HUDEP-2 (cell line): ENCODE results near the gene LPIN3.

Experiments
- DNase-seq, 76 experiments: peaks; one replicate each; lab custom pipeline; 2025; ENCODE audit not compliant: unreplicated experiment in 76 of 76; lab: John Stamatoyannopoulos, UW

LPIN3 gene

GRCh38 chr20:41348430-41349172 is 8.0 kb downstream of the LPIN3 start:
- DNase-seq, result no peak

- DNase-seq, result no peak
Measured at GRCh38 chr20:41349266-41349665, 8.6 kb downstream of the LPIN3 start.

GRCh38 chr20:41349943-41350342 is 9.3 kb downstream of the LPIN3 start:
- no peak for DNase-seq

GRCh38 chr20:41350408-41350962 is 9.9 kb downstream of the LPIN3 start:
- no peak for DNase-seq

GRCh38 chr20:41352106-41352505 is 11.5 kb downstream of the LPIN3 start:
- DNase-seq, result no peak

- no peak for DNase-seq
Measured at GRCh38 chr20:41352666-41353065, 12.0 kb downstream of the LPIN3 start.

GRCh38 chr20:41353530-41353929 is 12.9 kb downstream of the LPIN3 start:
- DNase-seq, result no peak

GRCh38 chr20:41355192-41355591 is 14.6 kb downstream of the LPIN3 start:
- no peak for DNase-seq

GRCh38 chr20:41355598-41356203 is 15.1 kb downstream of the LPIN3 start:
- no peak for DNase-seq

GRCh38 chr20:41356951-41357350 is 16.3 kb downstream of the LPIN3 start:
- no peak for DNase-seq

GRCh38 chr20:41357424-41358163 is 17.0 kb downstream of the LPIN3 start:
- no peak for DNase-seq

- DNase-seq, result no peak
Measured at GRCh38 chr20:41358230-41358629, 17.6 kb downstream of the LPIN3 start.

- DNase-seq, result no peak
Measured at GRCh38 chr20:41358717-41359116, 18.1 kb downstream of the LPIN3 start.

GRCh38 chr20:41359541-41360011 is 19.0 kb downstream of the LPIN3 start:
- DNase-seq, result no peak

- DNase-seq, result no peak
Measured at GRCh38 chr20:41360831-41361756, 20.5 kb downstream of the LPIN3 start.

GRCh38 chr20:41361757-41362747 is 21.4 kb downstream of the LPIN3 start:
- DNase-seq, result no peak

- DNase-seq, result no peak
Measured at GRCh38 chr20:41362748-41363140, 22.1 kb downstream of the LPIN3 start.

- no peak for DNase-seq
Measured at GRCh38 chr20:41363601-41364000, 23.0 kb downstream of the LPIN3 start.

- no peak for DNase-seq
Measured at GRCh38 chr20:41364236-41364855, 23.7 kb downstream of the LPIN3 start.
